ENCODE results near the gene CCSER1. TPM values are rescaled to one million over a fixed set of nuclear protein-coding genes. Genes with fewer than 3 reads are reported as not detected.

CCSER1 gene
- total RNA-seq, 4 donors from 2014 or later, result 3.6 to 7.0 (median 5.5) TPM

GRCh38 chr4:91302120-91302519, 1174.9 kb downstream of the CCSER1 start:
- intact Hi-C loops (cut with DNase I), result no loop called here
- WGBS, result 66% methylated on average over 2 of the region's 2 CpGs
- Histone ChIP-seq H3K9me3 (no peaks in the 10 kb centered on the region), H3K4me3 (no peak overlapping the region), H3K27ac (replicated peaks in 1 of 4) (no peak overlapping the region), H3K36me3 (no peaks in the 10 kb centered on the region), H3K27me3 (no peaks in the 10 kb centered on the region), H3K4me1 (no peaks in the 10 kb centered on the region)
- no peak for DNase-seq (ENCODE audit: extremely low spot score)
- TF ChIP-seq POLR2AphosphoS5 (IDR thresholded peaks at IDR 0.05) (no peak), EP300 (IDR thresholded peaks at IDR 0.05) (no peak), POLR2A (IDR thresholded peaks at IDR 0.05; ENCODE audit: low read depth) (no peak), CTCF (IDR thresholded peaks at IDR 0.05) (no peak)

- no peaks in the 10 kb centered on the region for H3K9me3 ChIP-seq
- WGBS, result 77% methylated on average over 3 of the region's 3 CpGs
- H3K27me3 ChIP-seq, result no peaks in the 10 kb centered on the region
- H3K4me3 ChIP-seq, result no peak overlapping the region
- DNase-seq (ENCODE audit: extremely low spot score), result no peak
- no peaks in the 10 kb centered on the region for H3K4me1 ChIP-seq
- H3K36me3 ChIP-seq, result no peaks in the 10 kb centered on the region
- intact Hi-C loops (cut with DNase I), result no loop called here
- TF ChIP-seq POLR2AphosphoS5 (IDR thresholded peaks at IDR 0.05) (no peak), CTCF (IDR thresholded peaks at IDR 0.05) (no peak), EP300 (IDR thresholded peaks at IDR 0.05) (no peak), POLR2A (IDR thresholded peaks at IDR 0.05; ENCODE audit: low read depth) (no peak)
- no peak overlapping the region for H3K27ac ChIP-seq (replicated peaks in 1 of 4)
Measured at GRCh38 chr4:91304292-91304691, 1177.1 kb downstream of the CCSER1 start.

- no peaks in the 10 kb centered on the region for H3K9me3 ChIP-seq
- DNase-seq (ENCODE audit: extremely low spot score), result no peak
- TF ChIP-seq POLR2AphosphoS5 (IDR thresholded peaks at IDR 0.05), result no peak
- TF ChIP-seq POLR2A (IDR thresholded peaks at IDR 0.05; ENCODE audit: low read depth), result no peak
- no peak for TF ChIP-seq EP300 (IDR thresholded peaks at IDR 0.05)
- TF ChIP-seq CTCF (IDR thresholded peaks at IDR 0.05), result no peak
- H3K27ac ChIP-seq (replicated peaks in 1 of 4), result no peak overlapping the region
- H3K4me3 ChIP-seq, result no peak overlapping the region
- H3K36me3 ChIP-seq, result no peaks in the 10 kb centered on the region
- H3K27me3 ChIP-seq, result no peaks in the 10 kb centered on the region
- H3K4me1 ChIP-seq, result no peaks in the 10 kb centered on the region
- WGBS, result 83% methylated on average over 4 of the region's 4 CpGs
- intact Hi-C loops (cut with DNase I), result no loop called here
Measured at GRCh38 chr4:91317434-91317833, 1190.2 kb downstream of the CCSER1 start.

- WGBS, result 86% methylated on average over 4 of the region's 4 CpGs
- no peak overlapping the region for H3K4me3 ChIP-seq
- no peaks in the 10 kb centered on the region for H3K36me3 ChIP-seq
- TF ChIP-seq POLR2AphosphoS5 (IDR thresholded peaks at IDR 0.05) (no peak), POLR2A (IDR thresholded peaks at IDR 0.05; ENCODE audit: low read depth) (no peak), CTCF (IDR thresholded peaks at IDR 0.05) (no peak), EP300 (IDR thresholded peaks at IDR 0.05) (no peak)
- no peak overlapping the region for H3K27ac ChIP-seq (replicated peaks in 1 of 4)
- intact Hi-C loops (cut with DNase I), result no loop called here
- H3K4me1 ChIP-seq, result no peaks in the 10 kb centered on the region
- no peaks in the 10 kb centered on the region for H3K27me3 ChIP-seq
- no peaks in the 10 kb centered on the region for H3K9me3 ChIP-seq
- DNase-seq (ENCODE audit: extremely low spot score), result no peak
Measured at GRCh38 chr4:91319556-91320268, 1192.5 kb downstream of the CCSER1 start.

- Histone ChIP-seq H3K27ac (replicated peaks in 1 of 4) (no peak overlapping the region), H3K36me3 (no peaks in the 10 kb centered on the region), H3K4me3 (no peak overlapping the region), H3K27me3 (no peaks in the 10 kb centered on the region), H3K9me3 (peaks cover 0 to 14% (median 4%) of the 10 kb centered on the region in 4 donors), H3K4me1 (no peaks in the 10 kb centered on the region)
- DNase-seq (ENCODE audit: extremely low spot score), result no peak
- intact Hi-C loops (cut with DNase I), result no loop called here
- TF ChIP-seq EP300 (IDR thresholded peaks at IDR 0.05), result no peak
- TF ChIP-seq POLR2A (IDR thresholded peaks at IDR 0.05; ENCODE audit: low read depth), result no peak
- no peak for TF ChIP-seq POLR2AphosphoS5 (IDR thresholded peaks at IDR 0.05)
- no peak for TF ChIP-seq CTCF (IDR thresholded peaks at IDR 0.05)
- WGBS, result 95% methylated on average over 1 of the region's 1 CpG
Measured at GRCh38 chr4:91322961-91323360, 1195.8 kb downstream of the CCSER1 start.

Measured in esophagus muscularis mucosa (tissue), 4 donors.